GM18519 (cell line): ENCODE data around the gene CFB.
"Not testable (repeated sequence)": the region's sequence is repeated elsewhere in the genome, so short reads cannot be mapped to it uniquely, and the experiment has no call there.

ENCODE experiments used
- ATAC-seq: cut with Tn5 transposase; IDR thresholded peaks from one replicate; pipeline ENCODE4 v1.9.1; 2021; ENCODE audit warnings: mild to moderate bottlenecking, moderate library complexity; ENCODE audit not compliant: unreplicated experiment, low FRiP score

The CFB gene

DNA sequence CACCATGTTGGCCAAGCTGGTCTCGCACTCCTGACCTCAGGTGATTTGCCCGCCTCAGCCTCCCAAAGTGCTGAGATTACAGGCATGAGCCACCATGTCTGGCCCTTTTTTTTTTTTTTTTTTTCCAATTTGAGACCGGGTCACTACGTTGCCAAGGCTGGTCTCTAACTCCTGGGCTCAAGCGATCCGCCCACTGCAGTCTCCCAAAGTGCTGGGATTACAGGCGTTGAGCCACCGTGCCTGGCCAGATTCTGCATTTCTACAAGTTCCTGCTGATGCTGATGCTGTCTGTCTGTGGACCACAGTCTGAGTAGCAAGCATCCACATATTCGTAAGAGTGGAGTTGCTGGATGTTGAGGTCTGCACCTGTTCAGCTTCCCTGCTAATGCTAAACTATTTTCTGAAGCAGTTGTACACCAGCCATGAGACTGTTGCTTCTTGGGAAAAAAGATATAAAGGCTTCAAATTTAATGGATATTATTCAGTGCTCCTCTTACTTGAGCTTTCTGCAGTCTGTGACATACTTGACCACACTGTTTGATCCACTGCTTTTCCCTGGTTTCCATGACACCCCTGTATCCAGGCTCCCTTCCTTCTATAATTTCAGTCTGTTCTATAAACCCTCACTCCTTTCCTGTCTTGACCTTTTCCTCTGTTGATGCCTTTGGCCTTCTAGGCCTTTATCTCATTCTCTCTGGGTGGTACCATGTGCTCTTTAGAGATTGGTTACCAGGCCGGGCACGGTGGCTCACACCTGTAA lies 33.9 kb upstream of the CFB start:
- no peak for ATAC-seq

DNA sequence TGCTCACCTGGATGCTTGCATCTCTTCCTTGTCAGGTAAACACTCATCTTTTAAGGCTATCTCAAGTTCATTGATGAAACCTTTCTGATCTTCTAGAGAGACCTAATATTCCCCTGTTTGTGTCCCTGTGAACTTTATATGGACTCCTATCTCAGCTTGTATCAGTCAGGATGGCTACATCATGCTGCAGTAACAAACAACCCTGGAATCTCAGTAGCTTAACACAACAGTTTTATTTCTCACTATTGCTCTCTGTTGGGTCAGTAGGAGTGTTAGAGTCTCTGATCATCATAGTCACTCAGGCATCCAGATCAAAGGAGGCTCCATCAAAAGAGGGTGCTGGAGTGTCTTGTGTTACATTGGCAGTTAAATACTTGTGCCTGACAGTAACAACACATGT lies 30.5 kb upstream of the CFB start:
- ATAC-seq, result no peak

GRCh38 chr6:31915756-31916155 lies 30.1 kb upstream of the CFB start:
- ATAC-seq, result no peak

GRCh38 chr6:31918069-31918720 lies 27.7 kb upstream of the CFB start:
- ATAC-seq, result no peak

GRCh38 chr6:31919624-31920303 lies 26.1 kb upstream of the CFB start:
- no peak for ATAC-seq

- no peak for ATAC-seq
Observed at GRCh38 chr6:31920811-31921210, 25.1 kb upstream of the CFB start.

- no peak for ATAC-seq
Observed at GRCh38 chr6:31922942-31923341, 23.0 kb upstream of the CFB start.

DNA sequence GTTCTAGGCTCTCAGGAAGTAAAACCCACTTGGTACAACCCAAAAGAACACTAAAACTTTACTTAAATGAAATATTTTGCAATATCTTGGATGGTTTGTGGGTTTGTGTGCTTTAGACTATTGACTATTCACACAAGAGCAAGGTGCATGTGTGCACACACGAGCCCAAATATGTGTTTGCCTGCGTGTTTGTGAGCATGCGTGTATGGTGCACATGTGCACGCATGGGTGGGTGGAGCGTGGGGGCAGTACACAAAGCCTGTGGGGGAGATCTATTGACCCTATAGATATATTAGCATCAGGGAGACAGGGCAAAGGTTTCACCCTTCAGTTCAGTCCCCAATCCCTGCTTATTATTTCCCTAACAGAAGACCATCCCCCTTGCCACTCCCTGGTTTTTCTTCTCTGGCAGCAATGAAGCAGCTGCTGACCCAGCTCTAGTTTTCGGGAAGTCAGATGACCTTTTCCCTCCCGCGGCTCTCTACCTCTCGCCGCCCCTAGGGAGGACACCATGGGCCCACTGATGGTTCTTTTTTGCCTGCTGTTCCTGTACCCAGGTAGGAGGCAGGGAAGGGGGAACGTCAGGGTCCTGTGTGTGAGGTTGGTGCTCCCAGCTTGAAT lies 18.5 kb upstream of the CFB start, which contains the start of gene C2:
Gene C2 (plus strand): TSS at position 476 of the 621 bp plus-strand sequence. CDS start 36 bp downstream, at position 512.
- ATAC-seq, result no peak

- ATAC-seq, result no peak
Observed at GRCh38 chr6:31927863-31928671, 17.8 kb upstream of the CFB start.

DNA sequence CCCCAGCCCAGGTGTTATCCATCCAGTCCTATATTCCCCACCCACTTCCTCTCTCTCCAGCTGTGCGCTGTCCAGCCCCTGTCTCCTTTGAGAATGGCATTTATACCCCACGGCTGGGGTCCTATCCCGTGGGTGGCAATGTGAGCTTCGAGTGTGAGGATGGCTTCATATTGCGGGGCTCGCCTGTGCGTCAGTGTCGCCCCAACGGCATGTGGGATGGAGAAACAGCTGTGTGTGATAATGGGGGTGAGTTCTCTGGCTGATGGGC lies 17.3 kb upstream of the CFB start:
- ATAC-seq, result no peak

DNA sequence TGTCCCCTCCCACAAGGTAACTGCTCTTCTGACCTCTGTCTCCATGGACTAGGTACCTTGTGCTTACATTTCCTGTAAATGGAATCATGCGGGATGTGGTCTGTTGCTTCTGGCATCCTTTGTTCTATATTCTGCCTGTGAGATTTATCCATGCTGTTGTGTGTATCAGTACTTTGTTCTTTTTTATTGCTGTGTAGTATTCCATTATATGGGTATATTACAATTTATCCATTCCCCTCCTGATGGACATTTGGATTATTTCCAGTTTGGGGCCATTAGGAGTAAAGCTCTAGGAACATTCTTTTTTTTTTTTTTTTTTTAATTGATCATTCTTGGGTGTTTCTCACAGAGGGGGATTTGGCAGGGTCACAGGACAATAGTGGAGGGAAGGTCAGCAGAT lies 14.9 kb upstream of the CFB start:
- no peak for ATAC-seq

- not testable (repeated sequence) for ATAC-seq
Observed at GRCh38 chr6:31932137-31932536, 13.8 kb upstream of the CFB start.

DNA sequence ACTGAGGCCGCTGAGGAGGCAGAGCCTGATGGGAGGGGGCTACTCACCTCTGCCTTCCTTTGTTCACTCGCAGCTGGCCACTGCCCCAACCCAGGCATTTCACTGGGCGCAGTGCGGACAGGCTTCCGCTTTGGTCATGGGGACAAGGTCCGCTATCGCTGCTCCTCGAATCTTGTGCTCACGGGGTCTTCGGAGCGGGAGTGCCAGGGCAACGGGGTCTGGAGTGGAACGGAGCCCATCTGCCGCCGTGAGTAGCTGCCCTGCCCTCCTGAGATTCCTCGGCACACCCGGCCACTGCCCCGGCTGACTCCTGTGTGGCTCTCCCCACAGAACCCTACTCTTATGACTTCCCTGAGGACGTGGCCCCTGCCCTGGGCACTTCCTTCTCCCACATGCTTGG lies 12.4 kb upstream of the CFB start:
- ATAC-seq, result no peak

GRCh38 chr6:31935021-31935420 lies 10.9 kb upstream of the CFB start:
- ATAC-seq, result no peak

DNA sequence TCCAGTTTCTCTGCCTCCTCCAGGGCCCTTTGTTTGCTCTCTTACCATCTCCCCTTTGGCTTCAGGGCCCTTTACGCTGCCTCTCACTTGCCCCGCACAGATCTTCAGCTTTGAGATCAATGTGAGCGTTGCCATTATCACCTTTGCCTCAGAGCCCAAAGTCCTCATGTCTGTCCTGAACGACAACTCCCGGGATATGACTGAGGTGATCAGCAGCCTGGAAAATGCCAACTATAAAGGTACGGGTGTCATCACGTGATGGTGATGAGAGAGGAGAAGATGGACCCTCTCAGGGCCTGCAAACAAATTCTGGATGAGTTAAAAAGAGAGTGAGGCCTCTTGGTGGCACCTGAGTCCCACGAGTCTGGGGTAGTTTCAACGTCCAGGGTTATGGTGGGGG lies 10.1 kb upstream of the CFB start:
- ATAC-seq, result no peak

DNA sequence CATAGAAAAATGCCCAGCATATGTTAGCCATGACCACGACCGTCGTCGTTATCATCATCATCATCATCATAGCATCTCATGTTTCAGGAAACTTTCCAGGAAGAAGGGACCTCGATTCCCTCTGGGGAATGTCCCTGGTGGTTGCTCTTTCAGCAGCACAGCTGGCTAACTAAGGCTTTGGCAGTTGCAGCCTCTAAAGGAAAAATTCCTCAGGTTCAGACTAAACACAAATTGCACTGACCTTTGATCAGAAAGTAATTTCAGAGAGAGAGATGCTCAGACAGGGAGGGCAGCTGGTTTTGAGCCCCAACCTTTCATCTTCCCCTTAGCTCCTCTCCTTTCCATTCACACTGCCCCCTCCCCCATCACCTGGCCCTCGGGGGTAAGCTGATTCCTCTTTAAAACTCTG lies 5.6 kb upstream of the CFB start:
- no peak for ATAC-seq

DNA sequence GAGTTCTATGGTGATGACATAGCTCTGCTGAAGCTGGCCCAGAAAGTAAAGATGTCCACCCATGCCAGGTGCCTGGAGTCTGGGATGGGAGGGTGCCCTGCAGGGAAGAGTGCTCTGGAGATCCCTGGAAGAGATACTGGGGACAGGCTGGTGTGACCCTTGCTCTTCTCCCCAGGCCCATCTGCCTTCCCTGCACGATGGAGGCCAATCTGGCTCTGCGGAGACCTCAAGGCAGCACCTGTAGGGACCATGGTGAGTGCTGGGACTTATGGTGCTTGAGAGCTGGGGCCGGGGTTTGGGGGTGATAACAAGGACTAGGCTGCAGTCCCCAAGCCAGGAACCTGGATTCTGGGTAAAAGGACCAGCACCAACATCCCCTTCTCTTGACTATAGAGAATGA lies 2.2 kb upstream of the CFB start:
- ATAC-seq, result no peak

DNA sequence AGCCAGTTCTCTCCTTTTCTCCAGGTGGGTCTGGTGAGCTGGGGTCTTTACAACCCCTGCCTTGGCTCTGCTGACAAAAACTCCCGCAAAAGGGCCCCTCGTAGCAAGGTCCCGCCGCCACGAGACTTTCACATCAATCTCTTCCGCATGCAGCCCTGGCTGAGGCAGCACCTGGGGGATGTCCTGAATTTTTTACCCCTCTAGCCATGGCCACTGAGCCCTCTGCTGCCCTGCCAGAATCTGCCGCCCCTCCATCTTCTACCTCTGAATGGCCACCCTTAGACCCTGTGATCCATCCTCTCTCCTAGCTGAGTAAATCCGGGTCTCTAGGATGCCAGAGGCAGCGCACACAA lies 765 bp upstream of the CFB start:
- no peak for ATAC-seq

- ATAC-seq, result no peak
Observed at GRCh38 chr6:31946370-31946885, 533 bp downstream of the CFB start.

DNA sequence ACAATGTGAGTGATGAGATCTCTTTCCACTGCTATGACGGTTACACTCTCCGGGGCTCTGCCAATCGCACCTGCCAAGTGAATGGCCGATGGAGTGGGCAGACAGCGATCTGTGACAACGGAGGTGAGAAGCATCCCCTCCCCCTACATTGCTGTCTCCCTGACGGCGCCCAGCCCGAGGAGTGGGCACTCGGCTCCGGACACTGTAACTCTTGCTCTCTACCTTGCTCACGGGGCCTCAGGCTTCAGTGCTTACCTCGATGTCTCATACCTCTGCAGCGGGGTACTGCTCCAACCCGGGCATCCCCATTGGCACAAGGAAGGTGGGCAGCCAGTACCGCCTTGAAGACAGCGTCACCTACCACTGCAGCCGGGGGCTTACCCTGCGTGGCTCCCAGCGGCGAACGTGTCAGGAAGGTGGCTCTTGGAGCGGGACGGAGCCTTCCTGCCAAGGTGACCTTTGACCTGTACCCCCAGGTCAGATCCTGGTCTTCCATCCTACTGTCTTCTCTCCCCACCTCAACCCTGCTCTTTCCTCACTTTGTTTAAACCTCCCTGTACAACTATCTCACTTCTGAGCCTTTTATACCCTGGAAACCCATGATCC lies 1.3 kb downstream of the CFB start:
- no peak for ATAC-seq
